Pancreas (tissue), 10 donors: ENCODE data around the gene ACTN3. TPM values are rescaled to one million over a fixed set of nuclear protein-coding genes. Genes with fewer than 3 reads are reported as not detected.

ENCODE experiments used
- ATAC-seq, 4 donors: fragments of 200-7000 bp; cut with Tn5 transposase; one replicate each; pipeline versions ENCODE4 v1.8.0 to v1.9.1; 2020; ENCODE audit warnings: mild to moderate bottlenecking in 4 of 4, moderate library complexity in 4 of 4
- DNase-seq, 6 donors: peaks; one replicate each; pipeline ENCODE4 v3.0.0-alpha.2; 2020
- FAIRE-seq: peaks from 2 replicates; lab custom pipeline; 2012; peaks lifted over from hg19 to GRCh38; lab: Jason Lieb, UNC
- H3K27ac ChIP-seq, 4 donors: fragments of 200-600 bp; sonication (generic); 1 replicate in 3 of 4; 2 replicates in 1 of 4; pipeline versions ENCODE4 v1.5.0 to v1.8.0; 2020
- H3K27me3 ChIP-seq, 4 donors: fragments of 200-600 bp; one replicate each; pipeline ENCODE4 v1.8.0; 2021
- H3K36me3 ChIP-seq, 3 donors: fragments of 200-600 bp; sonication (generic) in 1 of 3; one replicate each; pipeline versions ENCODE4 v1.5.0 to v1.8.0; 2020 to 2021
- H3K4me1 ChIP-seq, 3 donors: fragments of 200-600 bp; one replicate each; pipeline ENCODE4 v1.8.0; 2021
- H3K4me3 ChIP-seq, 4 donors: fragments of 200-600 bp; sonication (generic) in 2 of 4; one replicate each; pipeline versions ENCODE4 v1.5.0 to v1.8.0; 2020 to 2021
- H3K9me3 ChIP-seq, 4 donors: fragments of 200-600 bp; one replicate each; pipeline ENCODE4 v1.8.0; 2021
- CTCF ChIP-seq, 4 donors: fragments of 200-600 bp; sonication (generic) in 3 of 4; IDR thresholded peaks; one replicate each; pipeline versions ENCODE4 v1.5.0 to v1.8.0; 2021; ENCODE audit warnings: antibody characterized with exemption in 4 of 4
- WGBS, 2 donors: extraction: QIAGEN DNeasy Blood & Tissue Kit; methylation state at CpG; one replicate each; pipeline ENCODE4 v1.1.7; 2013; 5-methylcytosine and 5-hydroxymethylcytosine counted together
- intact Hi-C, 3 donors: fragments of 100-400 bp; cut with DNase I; formaldehyde crosslinking; loops; one replicate each; pipeline versions ENCODE4 v1.11.1 to v1.14.2; 2022
- polyA plus RNA-seq, 2 donors: library from polyadenylated mRNA; stranded (reverse); fragments of 200-250 nt; gene quantifications; one replicate each; pipeline ENCODE4 v1.2.3, GENCODE V29; 2013
- total RNA-seq, 6 donors: library from RNA; stranded (reverse); fragmentation: NEBNext Ultra II Directional in 4 of 6; extraction: Animal tissue kit (Norgen Biotek cat#: 25700) in 4 of 6; gene quantifications; one replicate each; pipeline versions ENCODE4 v1.2.1 to v1.2.4, GENCODE V29; 2021 to 2023
- donor health status: healthy with polysubstance abuse.
- donor health status: DM: no; HTN: no; CAD: no; lungs with moderate emphysema.
- donor health status: DM: no; HTN: no; CAD: no.
- donor health status: control.
- donor health status: control.
- donor health status: Bipolar disorder and iron deficiency.
- donor health status: DM: yes; HTN: yes; CAD: no.
- donor health status: DM: no; HTN: no; CAD: no.
- donor health status: DM: no; HTN: no; CAD: no.
- donor health status: DM: yes; HTN: yes; CAD: no.

Gene ACTN3
- total and polyA plus RNA-seq, 8 donors: 0.05 to 0.15 TPM; not detected in 6

GRCh38 chr11:66569076-66569475 lies 22.4 kb downstream of the ACTN3 start:
- no peak for ATAC-seq
- no peak for DNase-seq
- no peaks in the 10 kb centered on the region for H3K36me3 ChIP-seq
- H3K4me3 ChIP-seq: no peak overlapping the region
- TF ChIP-seq CTCF (IDR thresholded peaks at IDR 0.05): no peak
- H3K4me1 ChIP-seq: peaks cover 0 to 4% (median 0%) of the 10 kb centered on the region in 3 donors
- WGBS, 2 donors: 80 to 90% methylated on average over 7 of the region's 7 CpGs
- no peak for FAIRE-seq
- H3K27ac ChIP-seq: no peak overlapping the region
- intact Hi-C loops: no loop called here
- H3K27me3 ChIP-seq: no peaks in the 10 kb centered on the region
- no peaks in the 10 kb centered on the region for H3K9me3 ChIP-seq

- DNase-seq: no peak
- no peaks in the 10 kb centered on the region for H3K36me3 ChIP-seq
- 47 to 50% methylated on average over 5 of the region's 5 CpGs for WGBS, 2 donors
- H3K4me1 ChIP-seq: peaks cover 0 to 4% (median 0%) of the 10 kb centered on the region in 3 donors
- no peaks in the 10 kb centered on the region for H3K27me3 ChIP-seq
- H3K9me3 ChIP-seq: no peaks in the 10 kb centered on the region
- H3K27ac ChIP-seq: no peak overlapping the region
- FAIRE-seq: no peak
- H3K4me3 ChIP-seq: no peak overlapping the region
- intact Hi-C loops: no loop called here
- no peak for TF ChIP-seq CTCF (IDR thresholded peaks at IDR 0.05)
- no peak for ATAC-seq
Observed at GRCh38 chr11:66570079-66570849, 23.6 kb downstream of the ACTN3 start.

GRCh38 chr11:66570850-66571180 lies 24.1 kb downstream of the ACTN3 start:
- 44 to 52% methylated on average over 2 of the region's 2 CpGs for WGBS, 2 donors
- Histone ChIP-seq H3K27me3 (no peaks in the 10 kb centered on the region), H3K36me3 (no peaks in the 10 kb centered on the region), H3K9me3 (no peaks in the 10 kb centered on the region), H3K4me3 (no peak overlapping the region), H3K27ac (no peak overlapping the region), H3K4me1 (peaks cover 0 to 4% (median 0%) of the 10 kb centered on the region in 3 donors)
- DNase-seq: no peak
- no peak for ATAC-seq
- intact Hi-C loops: no loop called here
- FAIRE-seq: no peak
- TF ChIP-seq CTCF (IDR thresholded peaks at IDR 0.05): no peak

- H3K4me1 ChIP-seq: no peaks in the 10 kb centered on the region
- H3K4me3 ChIP-seq: no peak overlapping the region
- DNase-seq (peak; percentile 63 to 93 (median 78)), ATAC-seq (peak; percentile 85 to 99 (median 96)), FAIRE-seq (no peak)
- H3K36me3 ChIP-seq: no peaks in the 10 kb centered on the region
- no peak overlapping the region for H3K27ac ChIP-seq
- H3K9me3 ChIP-seq: no peaks in the 10 kb centered on the region
- TF ChIP-seq CTCF (IDR thresholded peaks at IDR 0.05): peak; percentile 54 to 76 (median 72)
- intact Hi-C loops: loop anchor here in 1 of 3 donors (2.0 kb wide), 1 partner anchor 100 kb away; no protein-coding TSS in a partner anchor
- 16 to 18% methylated on average over 25 of the region's 25 CpGs for WGBS, 2 donors
- H3K27me3 ChIP-seq: no peaks in the 10 kb centered on the region
Observed at GRCh38 chr11:66579017-66579606, 32.4 kb downstream of the ACTN3 start.

- H3K9me3 ChIP-seq: no peaks in the 10 kb centered on the region
- no peaks in the 10 kb centered on the region for H3K36me3 ChIP-seq
- intact Hi-C loops: no loop called here
- TF ChIP-seq CTCF (IDR thresholded peaks at IDR 0.05): no peak
- FAIRE-seq: no peak
- 85% methylated on average over 5 of the region's 5 CpGs for WGBS, 2 donors
- no peak overlapping the region for H3K27ac ChIP-seq
- no peak for DNase-seq
- no peaks in the 10 kb centered on the region for H3K4me1 ChIP-seq
- no peaks in the 10 kb centered on the region for H3K27me3 ChIP-seq
- ATAC-seq: peak in 1 of 4 donors; percentile 31
- no peak overlapping the region for H3K4me3 ChIP-seq
Observed at GRCh38 chr11:66580803-66581202, 34.1 kb downstream of the ACTN3 start.
